Keratinocyte (primary cell): ENCODE data around the gene BCAS4. TPM values are rescaled to one million over a fixed set of nuclear protein-coding genes. Genes with fewer than 3 reads are reported as not detected.

Experiments
- DNase-seq: peaks from one replicate; pipeline ENCODE4 v3.0.0-alpha.2; 2011; ENCODE audit warnings: low read depth, missing footprints, low spot score
- FAIRE-seq: peaks from 2 replicates; lab custom pipeline; 2011; peaks lifted over from hg19 to GRCh38; lab: Jason Lieb, UNC
- H2AFZ ChIP-seq: 2 replicates; pipeline ENCODE4 v1.6.0; 2012; ENCODE audit warnings: low read length, control low read depth, inconsistent platforms; ENCODE audit not compliant: control insufficient read depth
- H3K27ac ChIP-seq: 2 replicates; pipeline ENCODE4 v1.5.1; 2011; ENCODE audit warnings: low read length; ENCODE audit not compliant: control insufficient read depth, insufficient read depth
- H3K27me3 ChIP-seq: 3 replicates; pipeline ENCODE4 v1.6.0; 2011; ENCODE audit warnings: low read length; ENCODE audit not compliant: control insufficient read depth, insufficient read depth; ENCODE audit errors: extremely low read depth
- H3K36me3 ChIP-seq, 2 experiments: 2 replicates in 1 of 2; 3 replicates in 1 of 2; pipeline ENCODE4 v1.5.1; 2011; ENCODE audit warnings: low read length in 2 of 2, mild to moderate bottlenecking in 1 of 2; ENCODE audit not compliant: control insufficient read depth in 2 of 2, insufficient read depth in 2 of 2; ENCODE audit errors: extremely low read depth in 1 of 2
- H3K4me1 ChIP-seq: 3 replicates; pipeline ENCODE4 v1.5.1; 2011; ENCODE audit warnings: low read length; ENCODE audit not compliant: control insufficient read depth, insufficient read depth; ENCODE audit errors: extremely low read depth
- H3K4me2 ChIP-seq: 3 replicates; pipeline ENCODE4 v1.6.0; 2011; ENCODE audit warnings: low read depth, low read length; ENCODE audit not compliant: control insufficient read depth, insufficient read depth; ENCODE audit errors: extremely low read depth
- H3K4me3 ChIP-seq, 3 experiments: fragments of 200-600 bp in 1 of 3; sonication (generic) in 1 of 3; 2 replicates in 2 of 3; 3 replicates in 1 of 3; pipeline ENCODE4 v1.5.1; 2011 to 2016; ENCODE audit warnings: low read length in 3 of 3, mild to moderate bottlenecking in 3 of 3, control low read depth in 2 of 3, inconsistent platforms in 1 of 3, low read depth in 1 of 3, mixed read lengths in 1 of 3, mixed run types in 1 of 3, moderate library complexity in 1 of 3; ENCODE audit not compliant: control insufficient read depth in 2 of 3, insufficient read depth in 2 of 3; ENCODE audit errors: extremely low read depth in 1 of 3
- H3K79me2 ChIP-seq: 2 replicates; pipeline ENCODE4 v1.6.0; 2012; ENCODE audit warnings: low read length; ENCODE audit not compliant: control insufficient read depth, insufficient read depth
- H3K9ac ChIP-seq: 3 replicates; pipeline ENCODE4 v1.6.0; 2011; ENCODE audit warnings: low read length; ENCODE audit not compliant: control insufficient read depth, insufficient read depth; ENCODE audit errors: extremely low read depth
- H3K9me1 ChIP-seq: 3 replicates; pipeline ENCODE4 v1.6.0; 2011; ENCODE audit warnings: low read length; ENCODE audit not compliant: control insufficient read depth, insufficient read depth; ENCODE audit errors: extremely low read depth
- H3K9me3 ChIP-seq: 2 replicates; pipeline ENCODE4 v1.5.1; 2012; ENCODE audit warnings: low read depth, low read length; ENCODE audit not compliant: control insufficient read depth
- H4K20me1 ChIP-seq: 3 replicates; pipeline ENCODE4 v1.6.0; 2011; ENCODE audit warnings: low read length; ENCODE audit not compliant: control insufficient read depth, insufficient read depth; ENCODE audit errors: extremely low read depth
- CTCF ChIP-seq, 3 experiments: IDR thresholded peaks in 1 of 3; conservative IDR thresholded peaks in 1 of 3; optimal IDR thresholded peaks in 1 of 3; 2 replicates in 2 of 3; 3 replicates in 1 of 3; pipeline versions ENCODE3 to v1.5.1; 2011; ENCODE audit warnings: low read length in 3 of 3, mild to moderate bottlenecking in 3 of 3, moderate library complexity in 2 of 3, control low read depth in 1 of 3, inconsistent platforms in 1 of 3; ENCODE audit not compliant: insufficient read depth in 2 of 3; ENCODE audit errors: extremely low read depth in 1 of 3
- EZH2 ChIP-seq: IDR thresholded peaks from one replicate; pipeline ENCODE4 v1.6.1; 2012; ENCODE audit warnings: inconsistent platforms, mild to moderate bottlenecking, low read length, moderate library complexity
- dilution Hi-C: fragments of 300-500 bp; cut with MboI; formaldehyde crosslinking; loops from one replicate; pipeline ENCODE4 v1.7.0; 2020; ENCODE audit warnings: low sequenced_read_pairs; ENCODE audit not compliant: extremely low pct_ligation_motif_present
- polyA plus RNA-seq, 5 experiments: library from polyadenylated mRNA; depleted of rRNA in 3 of 5; stranded (reverse) in 3 of 5; stranded (forward) in 1 of 5; unstranded in 1 of 5; fragments of >200 nt; gene quantifications; 1 replicate in 1 of 5; 2 replicates in 3 of 5; 3 replicates in 1 of 5; pipeline versions ENCODE4 v1.2.1 to v1.2.3, GENCODE V29; 2011 to 2012; ENCODE audit warnings: missing spikeins in 2 of 5, low read depth in 1 of 5, low replicate concordance in 1 of 5

The BCAS4 gene
- polyA plus RNA-seq, 1 donor (not counting 4 experiments of a cell fraction or from before 2014, with no cell fraction given): 13.8 TPM

- dilution Hi-C loops: no loop called here
- peak overlapping the region; percentile 8 for H2AFZ ChIP-seq
- H3K36me3 ChIP-seq: no peaks in the 10 kb centered on the region
- no peaks in the 10 kb centered on the region for H3K79me2 ChIP-seq
- peak overlapping the region; percentile 6 for H3K4me2 ChIP-seq
- no peaks in the 10 kb centered on the region for H3K9me3 ChIP-seq
- H3K27me3 ChIP-seq: no peaks in the 10 kb centered on the region
- TF ChIP-seq CTCF (optimal IDR thresholded peaks at IDR 0.05 in 1 of 3, IDR thresholded peaks at IDR 0.05 in 1 of 3, conservative IDR thresholded peaks at IDR 0.05 in 1 of 3; ENCODE audit: extremely low read depth in 1 of 3, insufficient read depth in 2 of 3, low read length in 3 of 3) (no peak), EZH2 (no peak)
- FAIRE-seq (no peak), DNase-seq (no peak)
- no peaks in the 10 kb centered on the region for H4K20me1 ChIP-seq
- peak overlapping the region; percentile 86 for H3K27ac ChIP-seq
- peaks cover 2% of the 10 kb centered on the region for H3K9me1 ChIP-seq
- peak overlapping the region; percentile 55 for H3K9ac ChIP-seq
- peaks cover 53% of the 10 kb centered on the region for H3K4me1 ChIP-seq
- no peak overlapping the region for H3K4me3 ChIP-seq
Observed at GRCh38 chr20:50845566-50846215, 50.8 kb downstream of the BCAS4 start.

GRCh38 chr20:50848341-50848808, 53.5 kb downstream of the BCAS4 start:
- no peak for FAIRE-seq
- Histone ChIP-seq H3K27ac (peak overlapping the region; percentile 60), H2AFZ (peak overlapping the region; percentile 83)

More at GRCh38 chr20:50848341-50848808, 53.5 kb downstream of the BCAS4 start:
- H3K9me3 ChIP-seq: no peaks in the 10 kb centered on the region
- peak overlapping the region; percentile 62 for H3K9ac ChIP-seq
- no peaks in the 10 kb centered on the region for H3K27me3 ChIP-seq
- peaks cover 2% of the 10 kb centered on the region for H3K9me1 ChIP-seq
- peaks cover 51% of the 10 kb centered on the region for H3K4me1 ChIP-seq
- H3K4me3 ChIP-seq: peak overlapping the region in 1 of 3 experiments; percentile 40
- no peaks in the 10 kb centered on the region for H3K79me2 ChIP-seq
- H4K20me1 ChIP-seq: no peaks in the 10 kb centered on the region
- TF ChIP-seq EZH2 (no peak), CTCF (optimal IDR thresholded peaks at IDR 0.05 in 1 of 3, IDR thresholded peaks at IDR 0.05 in 1 of 3, conservative IDR thresholded peaks at IDR 0.05 in 1 of 3; ENCODE audit: extremely low read depth in 1 of 3, insufficient read depth in 2 of 3, low read length in 3 of 3) (no peak)
- H3K36me3 ChIP-seq: no peaks in the 10 kb centered on the region
- H3K4me2 ChIP-seq: peak overlapping the region; percentile 61
- no peak for DNase-seq
- dilution Hi-C loops: no loop called here
